H1 (cell line): ENCODE data around the gene PPP2R2C. TPM values are rescaled to one million over a fixed set of nuclear protein-coding genes. Genes with fewer than 3 reads are reported as not detected.

Experiments
- CTCF ChIA-PET: fragments of 300-600 bp; sonication (Branson Sonifier 250); formaldehyde crosslinking; loops from one replicate; lab custom pipeline; 2021; ENCODE audit not compliant: partially characterized antibody; lab: Charles Lee
- POLR2A ChIA-PET: fragments of 300-600 bp; sonication (Branson Sonifier 250); formaldehyde crosslinking; loops from one replicate; lab custom pipeline; 2021; ENCODE audit warnings: inconsistent platforms; ENCODE audit not compliant: partially characterized antibody; lab: Charles Lee
- DNase-seq, 2 experiments: peaks; one replicate each; pipeline versions ENCODE4 v3.0.0 to v3.0.0-alpha.2; 2010 to 2022; ENCODE audit warnings: low spot score in 2 of 2, low read depth in 1 of 2, mixed read lengths in 1 of 2
- FAIRE-seq: peaks from 2 replicates; lab custom pipeline; 2011; peaks lifted over from hg19 to GRCh38; lab: Jason Lieb, UNC
- H2AFZ ChIP-seq: 2 replicates; pipeline ENCODE4 v1.8.1; 2012; ENCODE audit warnings: low read length, inconsistent platforms
- H2AK5ac ChIP-seq: 2 replicates; pipeline ENCODE4 v1.6.1; 2013; ENCODE audit warnings: low read depth, low read length
- H2BK120ac ChIP-seq: replicated peaks from 2 replicates; pipeline ENCODE3; 2013; ENCODE audit warnings: low read depth, low read length, inconsistent platforms
- H2BK12ac ChIP-seq: 2 replicates; pipeline ENCODE4 v1.6.1; 2013; ENCODE audit warnings: low read depth, low read length
- H2BK15ac ChIP-seq: 2 replicates; pipeline ENCODE4 v1.6.1; 2013; ENCODE audit warnings: low read length
- H2BK20ac ChIP-seq: 2 replicates; pipeline ENCODE4 v1.6.1; 2013; ENCODE audit warnings: low read length
- H2BK5ac ChIP-seq: 2 replicates; pipeline ENCODE4 v1.6.1; 2013; ENCODE audit warnings: low read depth, low read length
- H3K14ac ChIP-seq: 2 replicates; pipeline ENCODE4 v1.6.1; 2013; ENCODE audit warnings: inconsistent platforms; ENCODE audit not compliant: insufficient read length
- H3K18ac ChIP-seq: 2 replicates; pipeline ENCODE4 v1.6.1; 2013; ENCODE audit warnings: low read length; ENCODE audit errors: extremely low read depth
- H3K23ac ChIP-seq: 2 replicates; pipeline ENCODE4 v1.6.1; 2013; ENCODE audit warnings: inconsistent platforms; ENCODE audit not compliant: insufficient read length
- H3K23me2 ChIP-seq: 2 replicates; pipeline ENCODE4 v1.6.1; 2013; ENCODE audit warnings: low read depth, low read length
- H3K27ac ChIP-seq: 2 replicates; pipeline ENCODE4 v1.6.1; 2011; ENCODE audit warnings: low read depth, low read length, inconsistent platforms
- H3K27me3 ChIP-seq, 4 experiments: replicated peaks in 1 of 4; 1 replicate in 1 of 4; 2 replicates in 3 of 4; pipeline versions ENCODE4 v1.6.1 to v1.8.1; 2011 to 2013; ENCODE audit warnings: low read length in 3 of 4, mild to moderate bottlenecking in 3 of 4, inconsistent platforms in 2 of 4, mixed read lengths in 2 of 4, moderate library complexity in 1 of 4; ENCODE audit not compliant: control insufficient read depth in 3 of 4, insufficient read depth in 3 of 4; ENCODE audit errors: extremely low read depth in 1 of 4
- H3K36me3 ChIP-seq, 4 experiments: 2 replicates each; pipeline versions ENCODE4 v1.6.1 to v1.8.1; 2011 to 2013; ENCODE audit warnings: mild to moderate bottlenecking in 4 of 4, low read length in 3 of 4, moderate library complexity in 2 of 4, control low read depth in 1 of 4, inconsistent platforms in 1 of 4; ENCODE audit not compliant: insufficient read depth in 4 of 4, control insufficient read depth in 2 of 4
- H3K4ac ChIP-seq: replicated peaks from 2 replicates; pipeline ENCODE3; 2013; ENCODE audit warnings: low read length, low read depth, mixed read lengths, inconsistent platforms; ENCODE audit not compliant: insufficient read length
- H3K4me1 ChIP-seq, 4 experiments: replicated peaks in 1 of 4; 1 replicate in 1 of 4; 2 replicates in 3 of 4; pipeline versions ENCODE4 v1.6.1 to v1.8.1; 2011 to 2013; ENCODE audit warnings: low read length in 3 of 4, inconsistent platforms in 2 of 4, mixed read lengths in 1 of 4; ENCODE audit not compliant: insufficient read depth in 4 of 4, control insufficient read depth in 3 of 4
- H3K4me2 ChIP-seq, 2 experiments: 2 replicates each; pipeline versions ENCODE4 v1.6.1 to v1.8.1; 2011 to 2013; ENCODE audit warnings: low read depth in 2 of 2, low read length in 2 of 2, control low read depth in 1 of 2, inconsistent platforms in 1 of 2, mild to moderate bottlenecking in 1 of 2; ENCODE audit not compliant: insufficient read depth in 1 of 2
- H3K4me3 ChIP-seq, 4 experiments: fragments of 200-600, 300-600 bp in 1 of 4; sonication (generic), shearing (Covaris generic), sonication (Bioruptor Twin) in 1 of 4; 2 replicates each; pipeline versions ENCODE4 v1.5.1 to v1.8.1; 2011 to 2016; ENCODE audit warnings: low read length in 4 of 4, low read depth in 3 of 4, control low read depth in 2 of 4, inconsistent platforms in 2 of 4, mild to moderate bottlenecking in 2 of 4, mixed read lengths in 1 of 4, moderate library complexity in 1 of 4; ENCODE audit not compliant: insufficient read depth in 2 of 4; ENCODE audit errors: extremely low read depth in 1 of 4
- H3K56ac ChIP-seq: replicated peaks from 2 replicates; pipeline ENCODE3; 2013; ENCODE audit warnings: low read depth, mild to moderate bottlenecking, mixed read lengths, low read length, inconsistent platforms; ENCODE audit not compliant: insufficient read length
- H3K79me1 ChIP-seq: 2 replicates; pipeline ENCODE4 v1.6.1; 2013; ENCODE audit warnings: low read depth, low read length, control low read depth
- H3K79me2 ChIP-seq, 2 experiments: 2 replicates each; pipeline versions ENCODE4 v1.6.1 to v1.8.1; 2012 to 2013; ENCODE audit warnings: low read length in 2 of 2, mild to moderate bottlenecking in 2 of 2, inconsistent platforms in 1 of 2; ENCODE audit not compliant: insufficient read depth in 2 of 2, control insufficient read depth in 1 of 2
- H3K9ac ChIP-seq, 4 experiments: replicated peaks in 1 of 4; 1 replicate in 1 of 4; 2 replicates in 3 of 4; pipeline versions ENCODE4 v1.6.1 to v1.8.1; 2011 to 2013; ENCODE audit warnings: low read depth in 3 of 4, low read length in 3 of 4, control low read depth in 2 of 4, mild to moderate bottlenecking in 2 of 4, moderate library complexity in 2 of 4, inconsistent platforms in 1 of 4; ENCODE audit errors: extremely low read depth in 1 of 4
- H3K9me3 ChIP-seq, 2 experiments: 2 replicates each; pipeline versions ENCODE4 v1.6.1 to v1.8.1; 2012 to 2013; ENCODE audit warnings: mild to moderate bottlenecking in 2 of 2, moderate library complexity in 2 of 2, control low read depth in 1 of 2, inconsistent platforms in 1 of 2, low read depth in 1 of 2, low read length in 1 of 2, mixed read lengths in 1 of 2; ENCODE audit not compliant: insufficient read depth in 2 of 2
- H4K20me1 ChIP-seq, 2 experiments: replicated peaks in 1 of 2; 2 replicates each; pipeline versions ENCODE3 to v1.8.1; 2011 to 2013; ENCODE audit warnings: inconsistent platforms in 2 of 2, low read length in 2 of 2, mild to moderate bottlenecking in 1 of 2; ENCODE audit not compliant: insufficient read depth in 2 of 2, control insufficient read depth in 1 of 2
- H4K5ac ChIP-seq: 2 replicates; pipeline ENCODE4 v1.6.1; 2013; ENCODE audit warnings: low read length, low read depth, mixed read lengths, inconsistent platforms; ENCODE audit not compliant: insufficient read length
- H4K8ac ChIP-seq: 2 replicates; pipeline ENCODE4 v1.8.0; 2013; ENCODE audit warnings: mild to moderate bottlenecking, moderate library complexity, low read length, inconsistent platforms; ENCODE audit not compliant: insufficient read depth; ENCODE audit errors: extremely low read depth
- H4K91ac ChIP-seq: replicated peaks from 2 replicates; pipeline ENCODE3; 2013; ENCODE audit warnings: low read length, mixed read lengths, inconsistent platforms; ENCODE audit not compliant: insufficient read length
- NANOG ChIP-seq: IDR thresholded peaks from 2 replicates; pipeline ENCODE4 v1.6.1; 2011; ENCODE audit warnings: low read length, low read depth, mild to moderate bottlenecking, inconsistent platforms; ENCODE audit not compliant: insufficient read depth, poor library complexity, severe bottlenecking
- WGBS, 2 experiments: shearing (Covaris generic) in 1 of 2; methylation state at CpG; one replicate each; pipeline versions ENCODE4 v1.1.6 to v1.1.7; 2013 to 2015; ENCODE audit warnings: low lambda C conversion rate in 2 of 2, mixed read lengths in 2 of 2, inconsistent platforms in 1 of 2, low coverage in 1 of 2, missing lambda C conversion rate in 1 of 2; ENCODE audit not compliant: insufficient replicate concordance in 2 of 2, insufficient coverage in 1 of 2, insufficient read length in 1 of 2; ENCODE audit errors: extremely low coverage in 1 of 2, missing lambda C conversion rate in 1 of 2; 5-methylcytosine and 5-hydroxymethylcytosine counted together
- polyA plus RNA-seq, 7 experiments: library from polyadenylated mRNA; depleted of rRNA in 3 of 7; stranded (reverse) in 5 of 7; unstranded in 2 of 7; fragments of >200 nt in 5 of 7; fragments of 200-250 nt in 2 of 7; gene quantifications; 1 replicate in 5 of 7; 2 replicates in 1 of 7; 4 replicates in 1 of 7; pipeline versions ENCODE4 v1.2.1 to v1.2.3, GENCODE V29; 2011 to 2013; ENCODE audit warnings: missing spikeins in 2 of 7, mixed read lengths in 2 of 7
- total RNA-seq: library from RNA; stranded (reverse); fragmentation: NEBNext Ultra II Directional; extraction: Animal tissue kit (Norgen Biotek cat#: 25700); gene quantifications from 2 replicates; pipeline ENCODE4 v1.2.1, GENCODE V29; 2021

The PPP2R2C gene
- total and polyA plus RNA-seq, 2 of the 8 experiments (the other 6 are each of a cell fraction or from before 2014, with no cell fraction given) = 6.4 TPM

GRCh38 chr4:6386091-6386490 is 86.3 kb downstream of the PPP2R2C start:
- Histone ChIP-seq H2BK12ac (no peak overlapping the region), H3K4ac (no peak overlapping the region), H3K9ac (no peak overlapping the region), H3K56ac (no peak overlapping the region), H3K27ac (no peak overlapping the region), H3K27me3 (no peaks in the 10 kb centered on the region), H2BK120ac (no peak overlapping the region), H3K9me3 (no peaks in the 10 kb centered on the region), H3K23me2 (no peaks in the 10 kb centered on the region; the same call in 1 of the 2 replicates), H2BK20ac (no peak overlapping the region), H3K4me2 (no peak overlapping the region), H3K4me3 (no peak overlapping the region), H2AFZ (no peak overlapping the region), H2AK5ac (no peak overlapping the region), H3K14ac (no peak overlapping the region), H3K79me2 (no peaks in the 10 kb centered on the region), H2BK5ac (no peak overlapping the region), H3K18ac (no peak overlapping the region), H2BK15ac (no peak overlapping the region; the same call in 1 of the 2 replicates), H3K23ac (no peak overlapping the region), H4K20me1 (peaks cover 0 to 4% of the 10 kb centered on the region in 2 experiments), H4K5ac (no peak overlapping the region), H4K91ac (no peak overlapping the region), H3K79me1 (no peaks in the 10 kb centered on the region), H4K8ac (no peak overlapping the region), H3K4me1 (peaks cover 0 to 4% (median 0%) of the 10 kb centered on the region in 4 experiments; a peak in 2 of 7 replicates), H3K36me3 (no peaks in the 10 kb centered on the region)
- DNase-seq = no peak
- POLR2A ChIA-PET = interaction anchor here (0.5 to 1.1 kb wide), 2 partner anchors 15 to 511 kb away, joined by 3 read pairs; no protein-coding TSS in a partner anchor
- CTCF ChIA-PET = interaction anchor here (1.3 to 4.4 kb wide), 2 partner anchors 17 to 54 kb away, joined by 4 to 16 read pairs; no protein-coding TSS in a partner anchor
- no peak for FAIRE-seq
- 75% methylated on average over 7 of the region's 7 CpGs; no CpG with 5 or more reads in 1 of the 2 experiments for WGBS, 2 experiments
- TF ChIP-seq NANOG = no peak
